ENCODE measurements around the gene TTC27. TPM values are rescaled to one million over a fixed set of nuclear protein-coding genes. Genes with fewer than 3 reads are reported as not detected.

TTC27 gene
- total RNA-seq, 4 donors from 2014 or later, result 12.6 to 25.4 (median 16.9) TPM

DNA sequence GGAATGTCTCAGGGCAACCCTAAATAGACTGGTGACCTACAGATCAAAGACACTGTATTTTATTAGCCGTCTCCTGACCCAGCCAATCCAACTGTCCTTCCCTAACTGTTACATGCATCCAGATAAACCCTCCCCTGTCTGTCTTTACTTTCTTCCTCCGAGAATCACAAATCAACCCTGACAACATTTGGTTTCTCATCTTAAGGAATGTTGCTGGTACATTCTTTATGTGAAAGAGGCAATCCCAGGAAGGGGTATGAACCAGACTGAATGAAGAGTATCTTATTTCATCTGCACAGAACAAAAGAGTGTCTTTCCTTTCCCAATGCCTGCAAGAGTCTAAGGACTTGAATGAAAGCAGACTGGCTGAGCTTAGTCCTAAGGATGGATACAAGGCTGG, 205.0 kb downstream of the TTC27 start:
- 78 to 83% methylated on average over 2 of the region's 2 CpGs for WGBS, 2 donors
- Histone ChIP-seq H3K27me3 (no peaks in the 10 kb centered on the region), H3K9me3 (no peaks in the 10 kb centered on the region), H3K4me3 (replicated peaks in 1 of 3) (no peak overlapping the region), H3K4me1 (peaks cover 3 to 4% of the 10 kb centered on the region in 2 donors), H3K27ac (no peak overlapping the region), H3K36me3 (no peaks in the 10 kb centered on the region)
- DNase-seq, result no peak
- intact Hi-C loops (cut with DNase I), result no loop called here
- no peak for TF ChIP-seq POLR2A (IDR thresholded peaks at IDR 0.05)
- TF ChIP-seq, protein P1, sequence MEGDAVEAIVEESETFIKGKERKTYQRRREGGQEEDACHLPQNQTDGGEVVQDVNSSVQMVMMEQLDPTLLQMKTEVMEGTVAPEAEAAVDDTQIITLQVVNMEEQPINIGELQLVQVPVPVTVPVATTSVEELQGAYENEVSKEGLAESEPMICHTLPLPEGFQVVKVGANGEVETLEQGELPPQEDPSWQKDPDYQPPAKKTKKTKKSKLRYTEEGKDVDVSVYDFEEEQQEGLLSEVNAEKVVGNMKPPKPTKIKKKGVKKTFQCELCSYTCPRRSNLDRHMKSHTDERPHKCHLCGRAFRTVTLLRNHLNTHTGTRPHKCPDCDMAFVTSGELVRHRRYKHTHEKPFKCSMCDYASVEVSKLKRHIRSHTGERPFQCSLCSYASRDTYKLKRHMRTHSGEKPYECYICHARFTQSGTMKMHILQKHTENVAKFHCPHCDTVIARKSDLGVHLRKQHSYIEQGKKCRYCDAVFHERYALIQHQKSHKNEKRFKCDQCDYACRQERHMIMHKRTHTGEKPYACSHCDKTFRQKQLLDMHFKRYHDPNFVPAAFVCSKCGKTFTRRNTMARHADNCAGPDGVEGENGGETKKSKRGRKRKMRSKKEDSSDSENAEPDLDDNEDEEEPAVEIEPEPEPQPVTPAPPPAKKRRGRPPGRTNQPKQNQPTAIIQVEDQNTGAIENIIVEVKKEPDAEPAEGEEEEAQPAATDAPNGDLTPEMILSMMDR (IDR thresholded peaks at IDR 0.05), result no peak

DNA sequence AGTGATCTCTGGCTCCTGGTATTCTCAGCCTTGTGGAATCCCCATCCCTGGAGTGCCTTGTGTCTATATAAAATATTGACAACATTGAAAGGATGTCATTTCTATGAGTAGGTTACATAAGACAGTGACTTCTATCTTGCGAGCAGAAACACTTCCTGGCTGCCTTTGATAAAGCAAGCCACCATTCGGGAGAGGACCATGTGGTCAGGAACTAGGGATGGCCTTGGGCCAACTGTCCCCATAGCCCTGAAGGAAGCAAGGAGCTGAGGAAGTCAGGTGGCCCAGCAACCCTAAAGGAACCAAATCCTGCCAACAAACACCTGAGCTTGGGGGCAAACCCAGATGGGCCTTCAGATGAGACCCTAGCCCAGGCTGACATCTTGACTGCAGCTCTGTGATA, 205.9 kb downstream of the TTC27 start:
- peaks cover 3 to 4% of the 10 kb centered on the region in 2 donors for H3K4me1 ChIP-seq
- no peak overlapping the region for H3K4me3 ChIP-seq (replicated peaks in 1 of 3)
- H3K27me3 ChIP-seq, result no peaks in the 10 kb centered on the region
- H3K36me3 ChIP-seq, result no peaks in the 10 kb centered on the region
- H3K27ac ChIP-seq, result no peak overlapping the region
- no peaks in the 10 kb centered on the region for H3K9me3 ChIP-seq
- TF ChIP-seq POLR2A (IDR thresholded peaks at IDR 0.05), result no peak
- TF ChIP-seq, protein P1 (IDR thresholded peaks at IDR 0.05), result no peak
- WGBS, 2 donors, result 77 to 81% methylated on average over 2 of the region's 2 CpGs
- intact Hi-C loops (cut with DNase I), result no loop called here
- no peak for DNase-seq

DNA sequence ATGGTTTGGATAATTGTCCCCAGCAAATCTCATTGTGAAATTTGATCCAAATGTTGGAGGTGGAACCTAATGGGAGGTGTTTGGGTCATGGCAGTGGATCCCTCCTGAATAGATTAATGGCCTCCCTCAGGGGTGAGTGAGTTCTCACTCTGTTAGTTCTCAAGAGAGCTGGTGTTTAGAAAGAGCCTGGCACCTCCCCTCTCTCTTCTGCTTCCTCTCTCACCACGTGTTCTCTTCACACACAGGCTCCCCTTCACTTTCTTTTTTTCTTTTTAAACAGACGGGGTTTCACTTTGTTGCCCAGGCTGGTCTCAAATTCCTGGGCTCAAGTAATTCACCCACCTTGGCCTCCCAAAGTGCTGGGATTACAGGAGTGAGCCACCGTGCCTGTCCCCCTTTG, 207.3 kb downstream of the TTC27 start:
- no peaks in the 10 kb centered on the region for H3K36me3 ChIP-seq
- H3K27ac ChIP-seq, result no peak overlapping the region
- peaks cover 3 to 4% of the 10 kb centered on the region in 2 donors for H3K4me1 ChIP-seq
- intact Hi-C loops (cut with DNase I), result no loop called here
- H3K4me3 ChIP-seq (replicated peaks in 1 of 3), result no peak overlapping the region
- 30 to 38% methylated on average over 3 of the region's 3 CpGs for WGBS, 2 donors
- no peaks in the 10 kb centered on the region for H3K27me3 ChIP-seq
- H3K9me3 ChIP-seq, result no peaks in the 10 kb centered on the region
- DNase-seq, result peak; percentile 23 to 37
- no peak for TF ChIP-seq POLR2A (IDR thresholded peaks at IDR 0.05)
- TF ChIP-seq, protein P1 (IDR thresholded peaks at IDR 0.05), result no peak

DNA sequence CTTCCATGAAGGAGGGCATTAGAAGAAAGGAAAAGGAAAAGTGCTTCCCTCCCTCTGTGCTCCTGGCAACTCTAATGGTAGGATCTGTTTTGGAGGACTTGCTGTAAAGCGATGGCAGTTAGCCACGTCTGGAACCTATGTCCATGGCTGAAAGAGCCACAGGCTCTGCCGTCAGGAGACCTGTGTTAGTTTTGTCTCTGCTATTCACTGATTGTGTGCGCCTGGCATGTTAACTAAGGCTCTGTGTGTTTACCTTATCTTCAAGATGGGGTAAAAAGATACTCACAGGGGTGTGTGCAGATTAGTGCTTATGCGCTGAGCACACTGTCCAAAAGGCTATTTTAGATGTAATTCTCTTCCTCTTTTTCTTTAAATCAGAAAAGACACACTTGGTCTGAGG, 209.1 kb downstream of the TTC27 start:
- DNase-seq, result no peak
- Histone ChIP-seq H3K9me3 (no peaks in the 10 kb centered on the region), H3K27me3 (no peaks in the 10 kb centered on the region), H3K4me3 (replicated peaks in 1 of 3) (no peak overlapping the region), H3K27ac (no peak overlapping the region), H3K4me1 (peaks cover 3 to 4% of the 10 kb centered on the region in 2 donors), H3K36me3 (no peaks in the 10 kb centered on the region)
- WGBS, 2 donors, result 50 to 51% methylated on average over 5 of the region's 5 CpGs
- TF ChIP-seq POLR2A (IDR thresholded peaks at IDR 0.05), result no peak
- intact Hi-C loops (cut with DNase I), result no loop called here

DNA sequence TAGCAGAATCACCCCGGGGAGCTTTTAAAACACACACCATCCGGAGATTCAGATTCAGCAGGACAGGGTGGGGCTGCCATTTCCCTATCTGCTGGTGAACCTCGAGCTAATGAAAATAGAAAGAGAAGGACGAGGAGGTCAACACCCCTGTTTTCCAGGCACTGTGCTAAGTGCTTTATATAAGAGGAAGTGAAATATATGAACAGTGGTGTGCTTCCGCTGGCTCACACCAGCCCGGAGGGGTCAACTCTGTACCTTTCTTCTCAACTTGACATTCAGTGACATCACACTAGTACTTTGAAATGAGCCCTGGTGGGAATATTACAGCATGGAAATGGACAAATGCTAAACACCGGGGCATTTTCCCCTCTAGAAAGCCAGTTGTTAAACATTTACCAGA, 210.6 kb downstream of the TTC27 start:
- TF ChIP-seq, protein P1 (IDR thresholded peaks at IDR 0.05), result no peak
- no peak for TF ChIP-seq POLR2A (IDR thresholded peaks at IDR 0.05)
- Histone ChIP-seq H3K27me3 (no peaks in the 10 kb centered on the region), H3K9me3 (no peaks in the 10 kb centered on the region), H3K4me3 (replicated peaks in 1 of 3) (no peak overlapping the region), H3K36me3 (no peaks in the 10 kb centered on the region), H3K4me1 (peaks cover 3 to 4% of the 10 kb centered on the region in 2 donors), H3K27ac (no peak overlapping the region)
- WGBS, 2 donors, result 76 to 88% methylated on average over 7 of the region's 7 CpGs
- no peak for DNase-seq
- intact Hi-C loops (cut with DNase I), result no loop called here

DNA sequence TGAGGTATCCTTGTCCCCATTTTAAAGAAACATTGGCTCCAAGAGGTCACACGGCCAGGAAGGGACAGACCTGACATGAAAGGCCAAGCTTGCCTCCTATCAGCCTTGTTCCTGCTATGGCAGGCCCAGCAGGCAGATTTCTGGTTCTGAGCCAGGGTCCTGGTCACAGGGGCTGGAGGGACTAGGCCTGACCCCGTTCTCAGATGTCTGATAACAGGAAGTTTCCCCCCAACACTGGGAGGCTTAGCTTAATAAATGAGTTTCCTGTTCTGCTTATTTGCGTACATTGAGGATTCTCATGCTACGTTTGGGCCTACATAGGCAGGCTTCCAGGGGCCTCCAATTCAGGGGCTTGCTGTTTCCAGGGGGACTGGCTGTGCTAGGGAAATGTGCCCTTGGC, 211.1 kb downstream of the TTC27 start:
- H3K36me3 ChIP-seq, result no peaks in the 10 kb centered on the region
- no peak overlapping the region for H3K27ac ChIP-seq
- H3K27me3 ChIP-seq, result no peaks in the 10 kb centered on the region
- intact Hi-C loops (cut with DNase I), result no loop called here
- H3K4me1 ChIP-seq, result peaks cover 3 to 4% of the 10 kb centered on the region in 2 donors
- TF ChIP-seq, protein P1 (IDR thresholded peaks at IDR 0.05), result no peak
- H3K4me3 ChIP-seq (replicated peaks in 1 of 3), result no peak overlapping the region
- 76% methylated on average over 4 of the region's 4 CpGs for WGBS, 2 donors
- no peak for DNase-seq
- H3K9me3 ChIP-seq, result no peaks in the 10 kb centered on the region
